IMR-90 (cell line): ENCODE data around the gene PIPOX. TPM values are rescaled to one million over a fixed set of nuclear protein-coding genes. Genes with fewer than 3 reads are reported as not detected.

Source experiments
- ATAC-seq: fragments of 200-7000 bp; cut with Tn5 transposase; 2 replicates; pipeline ENCODE4 v1.9.1; 2020; ENCODE audit warnings: low read depth, mild to moderate bottlenecking, moderate library complexity
- BruUV-seq: library from RNA; stranded (reverse); fragments of 400-500 nt; replicated peaks from 2 replicates; lab custom pipeline; 2021; lab: Mats Ljungman, UMichigan
- CTCF ChIA-PET: fragments of 300-600 bp; formaldehyde crosslinking; extraction: SDS; loops from one replicate; lab custom pipeline; 2021; ENCODE audit warnings: antibody characterized with exemption; lab: Yijun Ruan, JAX
- POLR2A ChIA-PET: fragments of 300-600 bp; sonication (Branson Sonifier 250); formaldehyde crosslinking; loops from one replicate; lab custom pipeline; 2022; ENCODE audit warnings: antibody characterized with exemption; ENCODE audit not compliant: unreplicated experiment; lab: Charles Lee
- DNase-seq: peaks from one replicate; pipeline ENCODE4 v3.0.0; 2013
- H2AFZ ChIP-seq: replicated peaks from 2 replicates; pipeline ENCODE3; 2013; ENCODE audit warnings: low read length, mild to moderate bottlenecking; ENCODE audit not compliant: poor library complexity
- H2AK5ac ChIP-seq: 2 replicates; pipeline ENCODE4 v1.6.1; 2013; ENCODE audit warnings: low read depth, low read length, inconsistent platforms
- H2AK9ac ChIP-seq: replicated peaks from 2 replicates; pipeline ENCODE3; 2013; ENCODE audit warnings: mild to moderate bottlenecking, low read depth, low read length, moderate library complexity; ENCODE audit not compliant: poor library complexity
- H2BK120ac ChIP-seq: 2 replicates; pipeline ENCODE4 v1.6.1; 2013; ENCODE audit warnings: low read depth, low read length, inconsistent platforms
- H2BK15ac ChIP-seq: 3 replicates; pipeline ENCODE4 v1.6.1; 2013; ENCODE audit warnings: low read depth, low read length, inconsistent platforms
- H2BK20ac ChIP-seq: 2 replicates; pipeline ENCODE4 v1.6.1; 2013; ENCODE audit warnings: low read depth, mild to moderate bottlenecking, inconsistent platforms, low read length, moderate library complexity
- H2BK5ac ChIP-seq: 2 replicates; pipeline ENCODE4 v1.6.1; 2013; ENCODE audit warnings: mild to moderate bottlenecking, low read depth, low read length, inconsistent platforms; ENCODE audit not compliant: poor library complexity, severe bottlenecking
- H3K14ac ChIP-seq: replicated peaks from 2 replicates; pipeline ENCODE4 v1.6.1; 2013; ENCODE audit warnings: low read depth, low read length, inconsistent platforms
- H3K18ac ChIP-seq: 2 replicates; pipeline ENCODE4 v1.6.1; 2013; ENCODE audit warnings: low read depth, low read length, control low read depth
- H3K23ac ChIP-seq: 2 replicates; pipeline ENCODE4 v1.6.1; 2013; ENCODE audit warnings: low read depth, low read length, inconsistent platforms
- H3K27ac ChIP-seq: 2 replicates; pipeline ENCODE4 v1.5.1; 2013; ENCODE audit warnings: mild to moderate bottlenecking, control low read depth, low read length; ENCODE audit not compliant: insufficient read depth
- H3K27me3 ChIP-seq: 2 replicates; pipeline ENCODE4 v1.6.1; 2013; ENCODE audit warnings: low read length; ENCODE audit not compliant: control insufficient read depth, insufficient read depth
- H3K36me3 ChIP-seq: 2 replicates; pipeline ENCODE4 v1.6.1; 2013; ENCODE audit warnings: low read length, mixed read lengths; ENCODE audit not compliant: control insufficient read depth, insufficient read depth
- H3K4ac ChIP-seq: 2 replicates; pipeline ENCODE4 v1.6.1; 2013; ENCODE audit warnings: low read depth, low read length, inconsistent platforms
- H3K4me1 ChIP-seq: 2 replicates; pipeline ENCODE4 v1.6.1; 2013; ENCODE audit warnings: low read length, mixed read lengths; ENCODE audit not compliant: control insufficient read depth, insufficient read depth
- H3K4me2 ChIP-seq: 2 replicates; pipeline ENCODE4 v1.6.1; 2013; ENCODE audit warnings: low read depth, mild to moderate bottlenecking, control low read depth, low read length, moderate library complexity
- H3K4me3 ChIP-seq: 2 replicates; pipeline ENCODE4 v1.5.1; 2013; ENCODE audit warnings: low read depth, mild to moderate bottlenecking, control low read depth, low read length, moderate library complexity; ENCODE audit not compliant: insufficient read depth
- H3K56ac ChIP-seq: 2 replicates; pipeline ENCODE4 v1.6.1; 2013; ENCODE audit warnings: low read length, inconsistent platforms; ENCODE audit not compliant: insufficient read depth; ENCODE audit errors: extremely low read depth
- H3K79me1 ChIP-seq, 2 experiments: 2 replicates each; pipeline ENCODE4 v1.6.1; 2013; ENCODE audit warnings: low read length in 2 of 2, inconsistent platforms in 1 of 2, low read depth in 1 of 2
- H3K9ac ChIP-seq: 2 replicates; pipeline ENCODE4 v1.6.1; 2013; ENCODE audit warnings: low read depth, low read length, control low read depth
- H3K9me1 ChIP-seq: 2 replicates; pipeline ENCODE4 v1.6.1; 2013; ENCODE audit warnings: low read length, inconsistent platforms; ENCODE audit not compliant: insufficient read depth
- H3K9me3 ChIP-seq: 2 replicates; pipeline ENCODE4 v1.6.1; 2013; ENCODE audit warnings: low read length; ENCODE audit not compliant: control insufficient read depth, insufficient read depth
- H4K20me1 ChIP-seq: 2 replicates; pipeline ENCODE4 v1.6.1; 2013; ENCODE audit warnings: low read length, inconsistent platforms; ENCODE audit not compliant: insufficient read depth
- H4K5ac ChIP-seq: 2 replicates; pipeline ENCODE4 v1.6.1; 2013; ENCODE audit warnings: mild to moderate bottlenecking, low read depth, low read length, control low read depth
- H4K8ac ChIP-seq, 2 experiments: 2 replicates each; pipeline ENCODE4 v1.6.1; 2013; ENCODE audit warnings: low read depth in 2 of 2, low read length in 2 of 2, control low read depth in 1 of 2, inconsistent platforms in 1 of 2
- H4K91ac ChIP-seq: 2 replicates; pipeline ENCODE4 v1.6.1; 2013; ENCODE audit warnings: low read depth, low read length, inconsistent platforms; ENCODE audit not compliant: insufficient read depth
- CEBPB ChIP-seq: IDR thresholded peaks from 2 replicates; pipeline ENCODE4 v1.6.1; 2012; ENCODE audit warnings: low read depth, low read length, improper control_type of control experiment
- ELK1 ChIP-seq: fragments of 150-350 bp; IDR thresholded peaks from 2 replicates; pipeline ENCODE4 v1.6.1; 2016; ENCODE audit warnings: low read depth, mild to moderate bottlenecking, low read length, moderate library complexity, borderline replicate concordance
- MAFK ChIP-seq: IDR thresholded peaks from 2 replicates; pipeline ENCODE4 v1.6.1; 2012; ENCODE audit warnings: low read depth, low read length, improper control_type of control experiment
- MAZ ChIP-seq: IDR thresholded peaks from 2 replicates; pipeline ENCODE4 v1.6.1; 2012; ENCODE audit warnings: low read depth, mild to moderate bottlenecking, low read length, improper control_type of control experiment, moderate library complexity, borderline replicate concordance
- RFX5 ChIP-seq: IDR thresholded peaks from 2 replicates; pipeline ENCODE4 v1.8.0; 2012; ENCODE audit warnings: low read depth, mild to moderate bottlenecking, low read length, moderate library complexity
- WGBS, 2 experiments: methylation state at CpG; one replicate each; pipeline versions ENCODE4 v1.1.5 to v1.1.7; 2013; ENCODE audit warnings: missing lambda C conversion rate in 2 of 2; ENCODE audit not compliant: insufficient read length in 1 of 2; ENCODE audit errors: extremely low coverage in 2 of 2; 5-methylcytosine and 5-hydroxymethylcytosine counted together
- dilution Hi-C: fragments of 300-500 bp; cut with HindIII; formaldehyde crosslinking; loops from one replicate; pipeline ENCODE4 v1.14.3; 2018; ENCODE audit warnings: low sequenced_read_pairs; ENCODE audit not compliant: unreplicated experiment
- in situ Hi-C: fragments of 300-500 bp; cut with MboI; formaldehyde crosslinking; loops from 3 replicates; pipeline ENCODE4 v1.14.3; 2019; ENCODE audit warnings: low sequenced_read_pairs, inconsistent platforms, mixed read lengths
- intact Hi-C: fragments of 100-400 bp; cut with micrococcal nuclease; formaldehyde crosslinking; loops from 2 replicates; pipeline ENCODE4 v1.10.0; 2022
- polyA plus RNA-seq, 3 experiments: library from polyadenylated mRNA; depleted of rRNA; stranded (reverse); fragments of >200 nt; gene quantifications; 2 replicates each; pipeline ENCODE4 v1.2.3, GENCODE V29; 2012; ENCODE audit warnings: low replicate concordance in 1 of 3
- total RNA-seq: library from RNA; depleted of rRNA; stranded (reverse); fragments of >200 nt; gene quantifications from 2 replicates; pipeline ENCODE4 v1.2.3, GENCODE V29; 2012

PIPOX gene
- total and polyA plus RNA-seq, 2 of the 4 experiments (the other 2 are of a cell fraction): 0.43 to 1.3 TPM

DNA sequence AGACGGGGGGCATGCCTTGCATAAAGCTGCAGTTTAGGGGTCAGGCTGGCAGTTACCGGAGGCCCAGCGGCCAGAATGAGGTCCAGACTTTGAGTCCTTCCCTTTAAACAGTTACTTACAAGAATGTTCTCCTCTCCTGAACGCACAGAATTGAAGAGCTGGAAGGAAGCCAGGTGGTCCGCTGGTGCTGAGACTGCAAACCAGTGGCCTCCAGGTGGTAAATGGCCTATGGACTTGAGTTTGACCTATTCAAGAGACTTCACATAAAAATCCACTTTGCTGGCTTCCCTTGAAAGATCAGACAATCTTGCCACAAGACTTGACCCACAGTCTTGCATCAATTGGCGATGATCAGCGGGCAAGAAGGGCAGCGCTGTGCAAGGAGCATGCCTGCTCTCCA is 22.4 kb upstream of the PIPOX start:
- no CpG with 5 or more reads among the region's 8 CpGs for WGBS, 2 experiments
- ChIA-PET CTCF (no interaction called here), POLR2A (no interaction called here)
- no peak overlapping the region for H3K27ac ChIP-seq
- no peak overlapping the region for H2BK20ac ChIP-seq
- no peak overlapping the region for H2BK15ac ChIP-seq
- H3K14ac ChIP-seq: no peak overlapping the region
- H2BK120ac ChIP-seq: no peak overlapping the region
- H4K5ac ChIP-seq: no peak overlapping the region
- H3K9me3 ChIP-seq: no peaks in the 10 kb centered on the region
- no peak overlapping the region for H3K23ac ChIP-seq
- H3K9ac ChIP-seq: no peak overlapping the region
- no peak overlapping the region for H3K4ac ChIP-seq
- H3K27me3 ChIP-seq: peaks cover 86% of the 10 kb centered on the region
- H4K91ac ChIP-seq: no peak overlapping the region
- no peak overlapping the region for H3K56ac ChIP-seq
- dilution Hi-C loops: no loop called here
- H2AFZ ChIP-seq: no peak overlapping the region
- TF ChIP-seq MAFK: no peak
- no peak for TF ChIP-seq ELK1
- TF ChIP-seq MAZ: no peak
- no peak for TF ChIP-seq RFX5
- TF ChIP-seq CEBPB: no peak
- no peak overlapping the region for H2BK5ac ChIP-seq
- H3K4me3 ChIP-seq: no peak overlapping the region
- ATAC-seq (no peak), DNase-seq (no peak)
- H3K79me1 ChIP-seq: no peaks in the 10 kb centered on the region
- BruUV-seq: no TSS peak
- in situ Hi-C loops: no loop called here
- intact Hi-C loops: loop anchor here (5.0 kb wide), 1 partner anchor 47 kb away; no protein-coding TSS in a partner anchor
- H3K36me3 ChIP-seq: no peaks in the 10 kb centered on the region
- no peaks in the 10 kb centered on the region for H4K20me1 ChIP-seq
- H3K4me1 ChIP-seq: no peaks in the 10 kb centered on the region
- H3K18ac ChIP-seq: no peak overlapping the region
- H4K8ac ChIP-seq: no peak overlapping the region
- H2AK5ac ChIP-seq: no peak overlapping the region
- no peak overlapping the region for H3K4me2 ChIP-seq
- H3K9me1 ChIP-seq: no peaks in the 10 kb centered on the region
- H2AK9ac ChIP-seq: no peak overlapping the region
